NCI-H2171 treated with DMSO at 0.1 percent for 48 hours (cell line): ENCODE measurements around the gene NPLOC4.

Experiments
- DNase-seq: peaks from one replicate; lab custom pipeline; 2025; lab: John Stamatoyannopoulos, UW

The NPLOC4 gene

GRCh38 chr17:81636505-81637288 lies at the start of gene NPLOC4, which contains the start of gene TSPAN10:
Gene NPLOC4 (minus strand): TSS chr17:81637112. CDS start chr17:81636930, 182 bp downstream.
Gene TSPAN10 (plus strand): TSS chr17:81637196. CDS start chr17:81642413, 5,217 bp downstream.
- DNase-seq: peak; percentile 74

DNA sequence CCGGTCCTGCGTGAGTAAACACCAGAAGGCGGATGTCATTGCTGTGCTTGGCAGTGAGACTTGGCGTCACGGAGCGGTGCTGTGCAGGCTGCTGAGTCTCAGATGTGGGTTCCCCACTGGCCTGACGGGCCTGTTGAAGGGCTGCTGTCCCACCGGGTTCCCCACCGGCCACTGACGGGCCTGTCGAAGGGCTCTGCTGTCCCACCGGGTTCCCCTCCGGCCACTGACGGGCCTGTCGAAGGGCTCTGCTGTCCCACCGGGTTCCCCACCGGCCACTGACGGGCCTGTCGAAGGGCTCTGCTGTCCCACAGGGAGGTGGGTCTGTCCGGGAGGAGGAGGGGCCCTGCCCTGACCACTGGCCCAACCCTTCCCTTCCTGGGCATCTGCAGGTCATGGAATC lies 49.7 kb upstream of the NPLOC4 start:
- DNase-seq: no peak

DNA sequence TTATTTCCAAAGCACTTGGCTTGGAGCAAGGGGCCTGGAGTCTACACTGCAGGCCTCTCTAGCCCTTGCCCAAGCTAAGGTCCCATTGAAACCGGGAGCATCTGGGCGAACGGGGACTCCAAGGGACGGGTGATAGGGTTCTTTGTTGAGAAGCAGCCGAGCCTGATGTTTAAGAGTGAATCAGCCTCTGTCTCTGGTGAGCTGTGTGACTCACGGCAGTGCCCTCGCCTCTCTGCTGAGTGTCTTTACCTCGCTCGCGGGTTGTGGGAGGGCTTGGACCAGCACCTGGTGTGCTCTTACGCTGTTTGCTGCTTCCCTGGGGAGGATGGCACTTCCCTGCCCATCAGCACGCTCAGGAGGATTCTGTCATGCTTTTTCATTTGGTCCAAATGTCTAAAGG lies 48.2 kb upstream of the NPLOC4 start:
- DNase-seq: no peak

GRCh38 chr17:81684442-81684911 lies 47.6 kb upstream of the NPLOC4 start:
- DNase-seq: peak; percentile 17

DNA sequence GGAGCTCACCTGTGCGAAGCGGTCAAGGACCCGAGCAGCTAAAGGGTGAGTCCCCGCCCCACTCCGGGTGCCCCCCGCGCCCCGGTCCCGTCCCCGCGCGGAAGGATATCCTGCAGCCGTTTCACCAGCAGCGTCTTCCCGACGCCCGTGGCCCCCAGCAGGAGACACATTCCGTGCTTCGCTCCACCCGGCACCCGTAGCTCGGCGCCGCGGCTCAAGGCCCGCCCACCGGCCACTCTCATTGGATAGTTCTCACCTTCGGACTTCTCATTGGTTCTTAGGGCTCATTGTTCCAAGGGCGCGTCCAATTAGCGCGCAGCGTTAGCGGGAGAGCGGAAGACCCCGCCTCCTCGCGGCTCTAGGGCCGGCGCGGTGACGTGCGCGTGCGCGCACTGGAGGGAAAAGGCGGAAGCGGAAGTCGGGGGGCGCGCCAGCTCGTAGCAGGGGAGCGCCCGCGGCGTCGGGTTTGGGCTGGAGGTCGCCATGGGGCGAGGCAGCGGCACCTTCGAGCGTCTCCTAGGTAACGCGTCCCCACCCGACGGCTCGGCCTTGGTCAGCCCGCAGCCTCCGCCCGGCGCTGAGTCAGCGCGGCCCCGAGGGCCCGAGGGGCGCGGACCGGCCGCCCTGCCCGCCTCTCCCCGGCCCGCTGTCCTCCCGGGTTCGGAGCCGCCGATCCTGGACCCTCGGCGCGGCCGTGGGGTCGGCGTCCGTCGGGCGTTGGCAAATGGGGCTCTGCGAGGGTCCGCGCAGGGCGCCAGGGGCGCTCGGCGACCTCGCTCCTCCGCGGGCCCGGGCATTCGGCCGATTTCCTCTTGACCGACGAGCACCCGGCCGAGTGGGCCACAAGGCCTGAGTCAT lies 46.9 kb upstream of the NPLOC4 start, which contains the start of the genes ARL16 and HGS:
Gene ARL16 (minus strand): TSS at position 214 of the 858 bp plus-strand sequence. CDS start 44 bp downstream, at position 170.
Gene HGS (plus strand): TSS at position 428 of the 858 bp plus-strand sequence. CDS start 56 bp downstream, at position 484.
- DNase-seq: peak; percentile 98

DNA sequence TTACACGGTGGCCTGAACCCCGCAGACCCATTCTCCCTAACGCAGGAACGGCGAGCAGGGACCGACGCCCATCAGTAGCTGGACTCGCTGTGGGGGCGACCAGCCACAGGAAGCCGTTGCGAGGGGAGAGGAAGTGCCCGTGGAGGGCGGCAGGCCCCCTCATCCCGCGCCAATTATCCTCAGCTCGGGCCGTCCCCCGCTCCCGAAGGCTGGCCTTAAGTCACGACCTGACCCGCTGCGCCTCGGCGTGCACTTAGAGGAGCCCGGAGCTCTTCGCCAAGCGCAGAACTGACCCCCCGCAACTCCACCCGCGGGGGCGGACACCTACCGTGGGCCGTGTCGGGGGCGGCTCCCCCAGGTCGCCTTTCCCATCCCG lies 46.3 kb upstream of the NPLOC4 start:
- DNase-seq: no peak

DNA sequence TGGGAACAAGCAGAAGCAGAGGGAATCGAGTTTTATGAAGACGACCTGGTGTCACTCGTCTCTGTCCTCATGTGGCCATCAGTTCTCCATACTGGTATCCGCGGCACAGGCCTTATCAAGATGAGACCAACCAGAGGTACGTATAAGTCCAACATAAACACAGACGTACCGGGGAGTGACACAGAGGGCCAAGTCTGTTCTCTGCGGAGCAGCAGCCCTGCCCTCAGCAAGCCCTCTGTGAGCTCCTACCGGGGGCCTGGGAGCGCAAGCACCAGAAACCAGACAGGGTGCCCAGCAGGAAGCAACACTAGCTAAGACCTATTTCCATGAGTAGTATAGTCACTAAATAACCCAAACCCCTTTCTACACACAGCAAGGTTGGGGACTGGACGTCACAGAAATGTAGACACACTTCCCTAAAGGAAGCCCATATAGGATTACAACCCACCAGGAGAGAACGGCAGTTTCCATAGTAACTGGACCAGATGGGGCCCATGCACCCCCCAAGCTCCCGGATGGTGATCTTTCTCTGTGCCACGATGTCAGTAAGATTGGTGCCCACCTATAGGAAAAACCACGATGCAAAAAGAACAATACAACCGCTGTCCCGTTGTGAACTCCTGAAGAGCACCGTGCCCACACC lies 45.8 kb upstream of the NPLOC4 start:
- DNase-seq: peak; percentile 74

- DNase-seq: peak; percentile 87
Measured at GRCh38 chr17:81681672-81682071, 44.8 kb upstream of the NPLOC4 start.

DNA sequence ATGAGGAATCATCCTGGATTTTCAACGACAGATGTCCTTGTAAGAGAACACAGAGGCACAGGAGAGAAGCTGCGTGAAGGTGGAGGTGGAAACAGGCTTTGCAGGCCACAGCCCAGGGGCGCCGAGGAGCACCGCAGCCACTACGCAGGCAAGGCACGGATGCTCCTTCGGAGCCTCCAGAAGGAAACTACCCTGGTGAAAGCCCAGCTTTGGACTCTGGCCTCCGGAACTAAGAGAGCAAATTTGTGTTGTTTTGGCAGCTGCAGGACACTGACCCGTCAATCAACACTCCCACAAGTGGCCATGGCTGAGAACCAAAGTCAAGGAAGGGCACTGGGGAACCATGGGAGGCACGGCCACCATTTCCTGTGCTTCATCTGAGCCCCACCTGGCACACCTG lies 43.2 kb upstream of the NPLOC4 start:
- no peak for DNase-seq

GRCh38 chr17:81676906-81677305 lies 40.0 kb upstream of the NPLOC4 start:
- DNase-seq: peak; percentile 17

DNA sequence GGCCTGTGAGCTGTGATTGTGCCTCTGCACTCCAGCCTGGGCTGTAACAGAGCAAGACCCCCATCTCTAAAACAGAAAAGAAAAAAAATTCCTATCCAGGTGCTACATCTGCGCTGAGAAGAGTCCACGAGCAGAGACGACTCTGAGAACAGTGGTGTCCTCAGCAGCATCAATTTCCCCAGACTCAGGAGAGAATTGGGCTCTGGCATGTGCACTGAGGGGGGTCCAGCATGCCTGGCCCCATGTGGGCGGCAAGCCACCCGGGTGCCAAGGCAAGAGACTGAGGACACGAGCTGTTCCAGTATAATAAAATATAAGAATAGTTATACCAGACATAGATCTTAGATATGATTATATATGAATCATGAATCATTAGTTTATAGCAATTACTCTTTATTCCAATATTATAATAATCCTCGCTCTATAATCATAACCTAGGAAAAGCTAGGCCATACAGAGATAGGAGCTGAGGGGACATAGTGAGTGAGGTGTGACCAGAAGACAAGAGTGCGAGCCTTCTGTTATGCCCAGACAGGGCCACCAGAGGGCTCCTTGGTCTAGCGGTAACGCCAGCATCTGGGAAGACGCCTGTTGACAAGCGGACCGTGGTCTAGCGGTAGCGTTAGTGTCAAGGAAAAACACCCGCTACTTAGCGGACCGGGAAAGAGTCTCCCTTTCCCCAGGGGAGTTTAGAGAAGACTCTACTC lies 38.8 kb upstream of the NPLOC4 start:
- peak; percentile 39 for DNase-seq

DNA sequence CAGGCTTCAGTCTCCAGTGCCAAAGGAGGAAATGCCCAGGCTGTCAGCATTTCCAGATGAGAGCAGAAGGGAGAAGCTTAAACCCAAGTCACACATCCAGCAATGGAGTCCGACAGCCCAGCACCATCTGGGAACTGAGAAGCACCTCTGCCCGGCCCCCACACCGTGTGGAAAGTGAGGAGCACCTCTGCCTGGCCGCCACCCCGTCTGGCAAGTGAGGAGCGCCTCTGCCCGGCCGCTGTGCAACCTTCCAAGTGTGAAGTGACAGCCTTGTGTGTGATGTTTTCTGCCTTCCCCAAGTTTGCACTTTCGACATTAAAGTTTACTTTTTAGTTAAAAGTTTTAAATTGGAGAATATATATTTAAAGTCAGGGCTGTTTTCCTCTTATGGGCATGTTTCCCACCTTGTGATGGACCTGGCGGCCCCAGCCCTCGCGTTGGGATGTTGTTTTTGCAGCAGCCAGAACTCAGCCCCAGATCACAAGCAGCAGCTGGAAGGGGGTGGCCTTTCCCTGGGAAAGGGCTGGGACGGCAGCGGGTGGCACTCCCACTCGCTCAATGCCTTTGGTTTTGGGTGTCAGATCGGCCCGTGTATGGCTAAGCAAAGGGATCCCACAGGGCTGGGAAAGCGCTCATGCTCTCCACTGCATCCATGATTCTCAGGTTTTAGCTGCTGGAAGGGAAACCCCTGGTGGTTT lies 36.8 kb upstream of the NPLOC4 start:
- no peak for DNase-seq

GRCh38 chr17:81672954-81673353 lies 36.0 kb upstream of the NPLOC4 start:
- DNase-seq: no peak

DNA sequence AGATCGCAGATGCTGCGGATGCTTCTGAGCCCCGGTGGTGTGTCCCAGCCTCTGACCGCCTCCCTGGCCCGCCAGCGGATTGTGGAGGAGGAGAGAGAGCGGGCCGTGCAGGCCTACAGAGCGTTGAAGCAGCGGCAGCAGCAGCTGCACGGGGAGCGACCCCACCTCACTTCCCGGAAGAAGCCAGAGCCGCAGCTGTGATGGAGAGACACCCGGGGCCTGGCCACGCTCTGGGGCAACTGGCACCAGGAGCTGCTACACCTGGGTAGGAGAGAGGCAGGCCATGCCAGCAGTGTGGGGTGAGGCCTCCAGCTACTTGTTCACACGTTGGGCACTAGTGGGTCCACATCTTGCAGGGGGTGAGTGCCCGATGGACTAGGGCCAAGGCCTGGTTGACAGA lies 35.6 kb upstream of the NPLOC4 start:
- DNase-seq: no peak

DNA sequence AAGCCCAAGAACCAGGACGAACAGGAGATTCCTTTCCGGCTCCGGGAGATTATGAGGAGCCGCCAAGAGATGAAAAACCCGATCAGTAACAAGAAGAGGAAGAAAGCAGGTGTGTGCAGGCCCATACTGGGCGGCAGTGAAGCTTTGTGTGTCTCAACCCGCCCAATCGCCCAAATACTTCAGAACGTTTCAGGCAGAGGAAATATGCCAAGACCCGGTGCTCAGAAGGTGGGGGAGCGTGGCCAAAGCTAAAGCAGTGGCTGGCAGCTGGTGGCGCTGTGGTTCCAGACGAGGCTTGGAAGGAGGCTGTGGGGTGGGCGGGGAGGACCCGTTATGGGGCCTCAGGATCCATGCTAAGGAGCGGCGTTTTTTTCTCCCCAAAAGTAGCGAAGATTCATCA lies 30.8 kb upstream of the NPLOC4 start:
- DNase-seq: no peak

- DNase-seq: peak; percentile 93
Measured at GRCh38 chr17:81666342-81667191, 29.7 kb upstream of the NPLOC4 start, which contains the start of the genes CCDC137 and OXLD1. Gene CCDC137 (plus strand): TSS chr17:81666737. CDS start chr17:81666767, 30 bp downstream. Gene OXLD1 (minus strand): TSS chr17:81666605. CDS start chr17:81666577, 28 bp downstream.

DNA sequence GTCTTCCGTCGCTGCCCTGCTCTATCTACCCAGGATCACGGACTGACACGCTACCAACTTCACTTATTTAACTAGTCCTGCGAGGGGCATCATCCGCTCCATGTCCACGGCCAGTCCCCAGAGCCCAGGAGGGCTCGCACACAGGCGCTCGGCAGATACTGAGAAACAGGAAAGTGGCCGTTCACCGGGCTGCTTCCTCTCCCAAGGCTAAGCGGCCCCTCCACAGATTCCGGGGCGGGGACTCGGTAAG lies 29.1 kb upstream of the NPLOC4 start:
- no peak for DNase-seq

GRCh38 chr17:81665205-81666091 lies 28.5 kb upstream of the NPLOC4 start:
- no peak for DNase-seq

DNA sequence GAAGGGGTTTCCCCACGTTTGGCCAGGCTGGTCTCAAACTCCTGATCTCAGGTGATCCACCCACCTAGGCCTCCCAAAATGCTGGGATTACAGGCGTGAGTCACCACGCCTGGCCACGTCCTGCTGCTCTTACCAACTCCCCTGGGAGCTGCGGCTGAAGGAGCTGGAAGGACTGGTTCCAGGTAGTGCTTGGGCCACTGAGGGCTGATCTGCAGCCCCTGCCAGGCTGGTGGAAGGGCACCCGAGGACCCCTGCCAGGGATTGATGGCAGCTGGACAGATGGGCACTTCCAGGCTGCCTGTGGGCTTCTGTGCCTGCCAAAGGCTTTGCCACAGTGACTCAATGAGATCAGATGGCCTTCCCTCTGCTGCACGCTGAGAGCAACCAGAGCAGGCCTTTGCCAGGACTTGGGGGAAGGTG lies 27.1 kb upstream of the NPLOC4 start:
- no peak for DNase-seq
